H54 (cell line): ENCODE measurements around the gene ADCY1.

ENCODE experiments used
- DNase-seq: peaks from one replicate; pipeline ENCODE4 v3.0.0; 2011; ENCODE audit warnings: low spot score, mixed read lengths; ENCODE audit not compliant: insufficient read length
- FAIRE-seq: peaks from 3 replicates; lab custom pipeline; 2011; peaks lifted over from hg19 to GRCh38; lab: Jason Lieb, UNC
- POLR2A ChIP-seq: IDR thresholded peaks from 2 replicates; pipeline ENCODE4 v1.6.1; 2011; ENCODE audit warnings: low read depth, mild to moderate bottlenecking, low read length

ADCY1 gene

GRCh38 chr7:45593877-45594276, 19.7 kb downstream of the ADCY1 start:
- TF ChIP-seq POLR2A: no peak
- DNase-seq (no peak), FAIRE-seq (no peak)

DNA sequence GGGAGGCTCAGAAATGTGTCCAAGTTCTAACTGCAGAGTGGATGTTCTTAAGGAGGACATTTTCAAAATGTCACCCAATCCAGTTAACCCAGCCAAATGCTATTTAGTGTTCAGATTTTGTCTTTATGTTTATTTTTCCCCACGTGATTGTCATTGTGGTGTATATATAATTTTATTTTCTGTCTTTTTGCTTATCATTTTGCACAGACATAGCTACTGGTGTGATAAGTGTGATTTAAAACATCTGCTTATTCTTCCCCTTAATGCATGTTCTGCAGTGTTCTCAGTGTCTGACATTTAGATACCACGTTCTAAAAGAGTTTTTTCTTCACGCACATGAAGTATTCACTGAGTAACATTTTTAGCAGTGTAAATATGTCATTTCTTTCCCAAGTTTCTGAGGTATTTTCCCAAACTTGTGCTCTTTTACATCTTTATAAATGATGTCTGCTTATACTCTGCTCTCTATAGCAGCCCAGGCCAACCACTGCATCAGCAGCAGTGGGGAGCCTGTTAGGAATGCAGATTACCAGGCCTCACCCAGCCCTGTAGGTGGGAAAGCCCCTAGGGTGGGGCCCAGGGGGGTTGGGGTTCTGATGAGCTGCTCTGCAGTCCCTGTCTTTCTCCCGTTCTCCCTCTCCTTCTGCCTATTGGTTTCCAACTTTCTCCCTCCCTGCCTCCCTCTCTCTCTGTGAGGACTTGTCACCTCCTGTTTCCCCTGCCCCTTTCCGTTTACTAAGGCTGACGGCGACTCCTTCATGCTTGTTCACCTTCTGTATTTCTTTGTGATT, 20.8 kb downstream of the ADCY1 start:
- DNase-seq (no peak), FAIRE-seq (no peak)
- no peak for TF ChIP-seq POLR2A

DNA sequence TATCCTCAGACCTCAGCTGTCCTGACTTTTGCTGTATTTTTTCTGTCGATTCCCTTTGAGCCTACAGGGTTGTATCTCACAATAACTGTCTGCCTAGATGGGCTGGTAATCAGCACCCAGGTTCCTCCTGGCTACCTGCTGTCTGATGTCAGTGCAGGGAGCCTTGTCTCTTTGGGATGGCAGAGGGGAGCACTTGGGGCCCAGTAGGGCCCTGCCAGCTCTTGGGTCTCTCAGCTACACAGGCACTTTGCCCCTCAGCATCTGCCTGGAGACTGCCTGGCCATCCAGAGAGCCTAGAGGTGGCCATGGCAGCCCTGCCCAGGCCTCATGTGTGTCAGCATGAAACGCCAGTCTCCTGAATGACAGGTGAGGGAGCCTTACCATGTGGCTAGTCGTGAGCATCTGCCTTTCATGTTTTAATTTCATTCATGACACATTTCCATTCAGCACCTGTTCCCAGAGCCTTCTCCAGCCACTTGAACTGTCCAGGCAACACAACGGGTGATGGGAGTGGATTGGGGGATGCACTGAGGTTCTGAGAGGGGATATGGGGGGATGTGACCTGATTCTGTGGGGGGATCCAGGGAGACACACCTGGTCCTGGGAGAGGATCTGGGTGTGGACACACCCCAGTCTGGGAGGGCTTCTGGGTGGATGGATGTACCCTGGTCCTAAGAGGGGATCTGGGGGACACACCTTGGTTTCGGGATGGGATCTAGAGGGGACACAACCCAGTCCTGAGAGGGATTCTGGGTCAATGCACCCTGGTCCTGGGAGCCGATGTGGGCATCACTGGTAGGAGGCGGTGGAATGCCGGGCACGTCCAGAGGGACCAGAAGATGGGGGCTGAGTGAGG, 21.9 kb downstream of the ADCY1 start:
- no peak for TF ChIP-seq POLR2A
- DNase-seq: no peak
- FAIRE-seq: no peak

GRCh38 chr7:45596665-45597095, 22.5 kb downstream of the ADCY1 start:
- no peak for FAIRE-seq
- no peak for TF ChIP-seq POLR2A
- no peak for DNase-seq

DNA sequence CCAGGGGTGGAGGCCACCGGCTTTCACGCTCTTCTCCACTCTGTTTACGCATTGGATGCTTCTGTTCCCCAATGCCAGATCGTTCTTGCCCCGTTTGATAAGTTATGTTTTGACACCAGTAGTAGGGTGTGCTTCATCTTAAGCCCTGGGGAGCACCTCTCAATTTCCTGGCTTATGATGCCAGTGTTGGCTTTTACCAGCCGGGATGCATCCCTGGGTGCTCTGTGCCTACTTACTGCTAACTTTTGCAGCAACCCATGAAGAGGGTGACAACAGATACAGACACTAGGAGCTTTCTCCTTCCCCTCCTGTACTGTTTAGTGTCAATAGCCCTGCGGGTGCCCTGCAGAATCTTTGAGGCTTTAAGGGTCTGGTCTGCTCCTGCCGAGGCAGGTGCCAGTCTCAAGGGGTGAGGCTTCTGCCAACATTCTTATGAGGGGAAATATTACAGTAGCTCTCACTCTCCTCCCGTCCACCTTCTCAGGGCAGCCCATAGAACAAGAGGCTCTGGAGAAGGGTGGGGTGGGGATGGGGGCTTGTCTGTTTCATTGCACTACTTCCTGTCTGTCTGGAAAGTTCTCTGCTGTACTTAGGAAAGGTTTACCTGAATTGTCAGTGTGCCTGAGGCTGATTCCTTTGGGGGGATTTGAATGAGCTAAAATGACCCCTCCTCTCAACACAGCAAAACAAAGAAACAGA, 23.3 kb downstream of the ADCY1 start:
- no peak for TF ChIP-seq POLR2A
- no peak for FAIRE-seq
- DNase-seq: no peak

DNA sequence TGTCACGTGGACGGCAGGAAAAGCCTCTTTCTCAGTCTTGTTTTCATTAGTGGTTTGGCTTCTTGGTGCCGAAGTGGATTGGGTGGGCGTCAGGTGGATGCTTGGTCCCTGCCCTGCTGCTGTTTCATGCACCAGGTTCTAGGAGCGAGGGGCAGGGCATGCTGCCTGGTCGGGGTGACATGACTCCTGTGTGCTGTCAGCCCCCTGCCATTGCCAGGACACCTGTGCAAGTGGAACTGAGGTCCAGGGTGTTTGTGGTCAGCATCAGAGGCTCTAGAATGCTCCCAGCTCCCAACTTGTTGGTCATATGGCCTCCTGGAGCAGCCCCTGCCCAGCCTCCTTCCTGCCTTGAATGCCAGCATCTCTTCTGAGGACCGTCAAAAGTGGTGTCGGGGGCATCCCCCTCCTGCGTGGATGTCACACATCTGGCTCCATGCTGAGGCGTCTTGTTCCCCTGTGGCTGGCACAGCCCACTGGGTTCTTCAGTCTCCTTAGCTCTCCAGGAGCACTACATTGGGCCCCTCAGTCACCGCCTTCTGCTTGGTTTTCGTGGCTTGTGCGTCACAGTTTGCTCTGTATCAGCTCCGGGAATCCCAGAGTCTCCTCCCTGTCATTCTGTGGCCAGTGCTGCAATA, 24.8 kb downstream of the ADCY1 start:
- FAIRE-seq (no peak), DNase-seq (no peak)

GRCh38 chr7:45599851-45600706, 25.9 kb downstream of the ADCY1 start:
- no peak for DNase-seq
- no peak for TF ChIP-seq POLR2A
- FAIRE-seq: no peak

More for the DNA sequence above, 24.8 kb downstream of the ADCY1 start:
- no peak for TF ChIP-seq POLR2A

GRCh38 chr7:45601094-45601493, 26.9 kb downstream of the ADCY1 start:
- DNase-seq (no peak), FAIRE-seq (no peak)
- no peak for TF ChIP-seq POLR2A

DNA sequence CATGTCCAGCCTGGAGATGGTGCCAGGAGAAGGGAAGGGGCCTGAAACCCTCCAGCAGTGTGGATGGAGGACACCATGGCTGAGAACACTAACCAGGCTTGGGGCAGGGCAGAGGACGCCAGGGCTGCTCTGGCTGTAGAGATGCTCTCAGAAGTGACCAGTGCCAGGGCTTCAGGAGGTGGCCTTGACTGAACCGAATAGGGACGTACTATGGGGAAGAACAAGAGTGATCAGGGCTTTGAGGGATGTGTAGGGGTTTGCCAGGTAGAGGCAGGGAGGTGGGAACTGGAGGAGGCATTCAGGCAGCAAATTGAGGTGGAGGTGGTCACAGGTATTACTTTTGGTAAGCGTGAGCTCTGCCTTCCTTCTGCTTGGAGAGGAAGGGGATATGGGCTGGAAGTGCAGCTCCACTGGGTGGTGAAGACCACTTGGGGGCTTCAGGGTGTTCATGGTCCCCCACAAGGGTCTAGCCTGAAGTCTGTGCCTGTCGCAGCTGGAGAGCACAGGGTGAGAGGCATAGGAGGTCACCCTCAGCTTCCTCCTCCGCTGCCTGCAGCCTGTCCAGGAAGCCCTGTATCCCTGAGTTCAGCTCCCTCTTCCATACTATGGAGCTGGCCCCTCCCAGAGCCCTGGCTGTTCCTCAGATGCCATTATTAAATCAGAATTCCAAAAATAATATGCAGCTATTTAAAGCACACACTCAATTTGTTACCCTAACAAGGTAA, 27.8 kb downstream of the ADCY1 start:
- FAIRE-seq (no peak), DNase-seq (no peak)
- no peak for TF ChIP-seq POLR2A

GRCh38 chr7:45606050-45606449, 31.9 kb downstream of the ADCY1 start:
- DNase-seq (no peak), FAIRE-seq (no peak)
- TF ChIP-seq POLR2A: no peak

- FAIRE-seq (no peak), DNase-seq (no peak)
- no peak for TF ChIP-seq POLR2A
Observed at GRCh38 chr7:45606931-45607330, 32.8 kb downstream of the ADCY1 start.

DNA sequence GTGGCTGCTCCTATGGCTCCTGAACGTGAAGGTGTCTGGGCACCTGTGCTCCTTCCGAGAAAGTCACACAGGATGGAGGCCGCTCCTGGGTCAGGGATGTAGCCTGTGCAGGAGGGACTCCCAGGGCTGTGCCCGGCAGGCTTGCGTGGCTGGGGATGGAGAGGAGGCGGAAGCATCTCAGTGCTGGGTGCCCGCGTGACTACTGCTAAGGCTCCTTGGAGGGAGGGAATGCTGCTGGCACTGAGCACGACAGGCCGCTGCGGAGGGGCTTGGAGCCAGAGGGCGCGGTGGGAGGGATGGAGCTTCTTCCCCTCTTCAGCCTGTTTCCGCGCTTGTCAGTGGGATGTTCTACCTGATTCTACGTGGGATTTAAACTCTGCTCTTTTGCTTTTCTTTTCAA, 35.0 kb downstream of the ADCY1 start:
- no peak for TF ChIP-seq POLR2A
- FAIRE-seq: no peak
- DNase-seq: no peak
